Measurements from ENCODE around the gene RTN4RL2. TPM values are rescaled to one million over a fixed set of nuclear protein-coding genes. Genes with fewer than 3 reads are reported as not detected.

The RTN4RL2 gene
- total RNA-seq, 1 donor from 2014 or later, result 3.2 TPM

DNA sequence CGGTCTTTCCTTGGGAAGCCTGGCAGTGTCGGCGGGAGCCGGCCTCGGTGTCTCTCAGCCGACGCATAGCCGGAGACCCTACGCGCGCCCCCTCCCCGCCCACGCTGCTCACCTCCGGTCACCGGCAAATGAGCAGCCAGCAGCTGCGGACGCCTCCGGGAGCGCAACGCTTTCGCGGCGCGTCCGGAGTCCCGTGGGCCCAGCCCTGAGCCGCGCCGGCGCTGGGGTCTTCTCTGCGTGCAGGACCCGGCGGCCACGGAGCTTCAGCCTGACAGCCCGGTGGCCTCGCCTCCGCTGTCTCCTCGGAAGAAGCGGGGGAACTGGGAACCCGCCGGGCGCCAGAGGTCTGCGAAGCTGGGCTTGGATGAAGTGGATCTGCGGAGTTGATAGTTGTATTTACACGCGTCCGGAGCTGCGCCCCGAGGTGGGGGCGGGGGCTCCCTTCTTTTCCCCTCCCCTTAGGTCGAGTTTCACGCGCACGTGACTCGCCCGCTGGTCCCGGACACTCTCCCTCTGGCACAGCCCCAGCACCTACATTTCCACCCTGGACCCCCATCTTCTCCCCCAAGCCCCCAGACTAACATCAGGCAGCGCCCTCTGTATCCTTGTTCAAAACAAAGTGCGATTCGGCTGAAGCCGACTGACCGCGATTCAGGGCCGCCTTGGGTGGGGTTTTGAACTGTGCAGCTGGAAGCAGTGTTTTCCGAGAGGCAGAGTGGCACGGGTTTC, 55.2 kb downstream of the RTN4RL2 start, which contains the start of gene SLC43A1:
SLC43A1 (minus strand) TSS at position 371 of the 729 bp plus-strand sequence. CDS start 1,591 bp downstream, outside the sequence.
- H3K4me1 ChIP-seq, result peaks cover 12% of the 10 kb centered on the region
- H3K27ac ChIP-seq, result peak within 1 kb of the TSS; percentile 65
- DNase-seq (peak; percentile 79), ATAC-seq (peak; percentile 71)
- TF ChIP-seq, protein P1, sequence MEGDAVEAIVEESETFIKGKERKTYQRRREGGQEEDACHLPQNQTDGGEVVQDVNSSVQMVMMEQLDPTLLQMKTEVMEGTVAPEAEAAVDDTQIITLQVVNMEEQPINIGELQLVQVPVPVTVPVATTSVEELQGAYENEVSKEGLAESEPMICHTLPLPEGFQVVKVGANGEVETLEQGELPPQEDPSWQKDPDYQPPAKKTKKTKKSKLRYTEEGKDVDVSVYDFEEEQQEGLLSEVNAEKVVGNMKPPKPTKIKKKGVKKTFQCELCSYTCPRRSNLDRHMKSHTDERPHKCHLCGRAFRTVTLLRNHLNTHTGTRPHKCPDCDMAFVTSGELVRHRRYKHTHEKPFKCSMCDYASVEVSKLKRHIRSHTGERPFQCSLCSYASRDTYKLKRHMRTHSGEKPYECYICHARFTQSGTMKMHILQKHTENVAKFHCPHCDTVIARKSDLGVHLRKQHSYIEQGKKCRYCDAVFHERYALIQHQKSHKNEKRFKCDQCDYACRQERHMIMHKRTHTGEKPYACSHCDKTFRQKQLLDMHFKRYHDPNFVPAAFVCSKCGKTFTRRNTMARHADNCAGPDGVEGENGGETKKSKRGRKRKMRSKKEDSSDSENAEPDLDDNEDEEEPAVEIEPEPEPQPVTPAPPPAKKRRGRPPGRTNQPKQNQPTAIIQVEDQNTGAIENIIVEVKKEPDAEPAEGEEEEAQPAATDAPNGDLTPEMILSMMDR (IDR thresholded peaks at IDR 0.05), result no peak
- peak within 1 kb of the TSS; percentile 97 for H3K4me3 ChIP-seq
- no peaks in the 10 kb centered on the region for H3K36me3 ChIP-seq
- no peaks in the 10 kb centered on the region for H3K9me3 ChIP-seq
- intact Hi-C loops (cut with DNase I), result no loop called here
- no peaks in the 10 kb centered on the region for H3K27me3 ChIP-seq

DNA sequence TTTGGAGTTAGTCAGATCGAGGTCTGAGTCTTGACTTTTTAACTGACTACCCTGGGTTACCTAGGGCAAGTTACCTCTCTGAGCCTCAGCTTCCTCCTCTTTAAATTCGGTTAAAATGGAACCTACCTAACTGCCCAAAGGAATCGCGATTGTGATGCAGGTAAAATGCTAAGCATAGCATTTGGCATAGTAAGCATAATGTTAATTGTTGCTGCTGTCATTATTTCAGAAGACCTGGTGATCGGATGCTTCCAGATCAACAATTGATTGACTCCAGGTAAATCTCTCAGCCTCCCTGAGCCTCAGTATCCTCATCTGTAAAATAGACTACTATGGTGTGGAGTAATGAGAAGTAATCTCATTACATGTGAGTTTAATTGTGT, 55.7 kb downstream of the RTN4RL2 start:
- Histone ChIP-seq H3K27ac (peak overlapping the region; percentile 65), H3K4me1 (peaks cover 12% of the 10 kb centered on the region)

DNA sequence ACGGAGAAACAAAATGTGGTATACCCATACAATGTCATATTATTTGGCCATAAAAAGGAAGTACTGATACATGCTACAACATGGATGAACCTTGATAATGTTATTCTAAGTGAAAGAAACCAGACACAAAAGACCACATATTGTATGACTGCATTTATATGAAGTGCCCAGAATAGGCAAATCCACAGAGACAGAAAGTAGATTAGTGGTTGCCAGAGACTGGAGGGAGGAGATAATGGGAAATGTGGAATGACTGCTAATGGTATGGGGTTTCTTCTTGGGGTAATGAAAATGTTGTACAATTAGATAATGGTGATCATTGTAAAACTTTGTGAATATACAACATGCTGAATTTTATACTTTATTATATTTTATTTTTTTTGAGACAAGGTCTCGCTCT, 60.8 kb downstream of the RTN4RL2 start:
- H3K36me3 ChIP-seq, result no peaks in the 10 kb centered on the region
- H3K4me3 ChIP-seq, result no peak overlapping the region
- no peaks in the 10 kb centered on the region for H3K9me3 ChIP-seq
- no peak for DNase-seq
- intact Hi-C loops (cut with DNase I), result no loop called here
- H3K27ac ChIP-seq, result no peak overlapping the region
- no peaks in the 10 kb centered on the region for H3K27me3 ChIP-seq
- TF ChIP-seq, protein P1 (IDR thresholded peaks at IDR 0.05), result no peak
- ATAC-seq, result no peak
- H3K4me1 ChIP-seq, result no peaks in the 10 kb centered on the region

More for the DNA sequence above, 55.7 kb downstream of the RTN4RL2 start:
- Histone ChIP-seq H3K9me3 (no peaks in the 10 kb centered on the region), H3K27me3 (no peaks in the 10 kb centered on the region), H3K4me3 (peak overlapping the region; percentile 97), H3K36me3 (no peaks in the 10 kb centered on the region)
- ATAC-seq, result no peak
- intact Hi-C loops (cut with DNase I), result no loop called here
- TF ChIP-seq, protein P1 (IDR thresholded peaks at IDR 0.05), result no peak
- DNase-seq, result no peak

DNA sequence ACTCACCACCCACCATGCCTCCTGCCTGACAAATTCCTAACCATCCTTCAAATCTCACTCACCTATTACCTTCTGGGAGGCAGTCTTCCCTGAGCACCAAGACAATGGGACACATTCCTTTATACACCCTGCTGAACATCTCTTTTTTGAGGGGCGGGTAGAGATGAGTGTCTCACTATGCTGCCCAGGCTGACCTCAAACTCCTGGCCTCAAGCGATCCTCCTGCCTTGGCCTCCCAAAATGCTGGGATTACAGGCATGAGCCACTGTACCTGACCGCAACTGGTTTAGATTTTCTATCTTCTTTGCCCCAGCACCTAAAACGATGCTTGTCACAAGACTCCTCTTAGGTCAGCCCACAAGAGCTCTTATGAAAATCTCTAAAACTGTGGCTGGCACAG, 63.1 kb downstream of the RTN4RL2 start:
- no peak overlapping the region for H3K4me3 ChIP-seq
- H3K27ac ChIP-seq, result no peak overlapping the region
- DNase-seq, result no peak
- TF ChIP-seq, protein P1 (IDR thresholded peaks at IDR 0.05), result no peak
- no peaks in the 10 kb centered on the region for H3K27me3 ChIP-seq
- H3K9me3 ChIP-seq, result no peaks in the 10 kb centered on the region
- intact Hi-C loops (cut with DNase I), result no loop called here
- H3K4me1 ChIP-seq, result no peaks in the 10 kb centered on the region
- peaks cover 9% of the 10 kb centered on the region for H3K36me3 ChIP-seq
- no peak for ATAC-seq

Other genes starting within 250 kb of the RTN4RL2 start
- gene APLNR, start 223.3 kb upstream of the RTN4RL2 start, total RNA-seq, result 1.2 TPM
- gene TNKS1BP1, start 135.6 kb upstream of the RTN4RL2 start, total RNA-seq, result 189 TPM
- gene SSRP1, start 124.6 kb upstream of the RTN4RL2 start, total RNA-seq, result 64.7 TPM
- not detected for gene P2RX3, start 122.2 kb upstream of the RTN4RL2 start, total RNA-seq
- not detected for gene PRG3, start 79.4 kb upstream of the RTN4RL2 start, total RNA-seq
- not detected for gene PRG2, start 69.9 kb upstream of the RTN4RL2 start, total RNA-seq
- 117 TPM for gene SLC43A3, start 33.4 kb upstream of the RTN4RL2 start, total RNA-seq
- 12.4 TPM for gene SLC43A1, start 55.2 kb downstream of the RTN4RL2 start, total RNA-seq
- 34.7 TPM for gene TIMM10, start 70.2 kb downstream of the RTN4RL2 start, total RNA-seq
- gene SMTNL1, start 77.1 kb downstream of the RTN4RL2 start, total RNA-seq, result not detected
- 120 TPM for gene UBE2L6, start 107.1 kb downstream of the RTN4RL2 start, total RNA-seq
- gene SERPING1, start 137.2 kb downstream of the RTN4RL2 start, total RNA-seq, result 490 TPM
- 6.9 TPM for gene YPEL4, start 189.4 kb downstream of the RTN4RL2 start, total RNA-seq
- 11.7 TPM for gene CLP1, start 197.2 kb downstream of the RTN4RL2 start, total RNA-seq
- gene ZDHHC5, start 207.6 kb downstream of the RTN4RL2 start, total RNA-seq, result 79.8 TPM

Measured in upper lobe of right lung (tissue), 1 donor.